ENCODE results near the gene ATXN7L1. TPM values are rescaled to one million over a fixed set of nuclear protein-coding genes. Genes with fewer than 3 reads are reported as not detected.

The ATXN7L1 gene
- total RNA-seq, 1 experiment from 2014 or later = 24.3 TPM

DNA sequence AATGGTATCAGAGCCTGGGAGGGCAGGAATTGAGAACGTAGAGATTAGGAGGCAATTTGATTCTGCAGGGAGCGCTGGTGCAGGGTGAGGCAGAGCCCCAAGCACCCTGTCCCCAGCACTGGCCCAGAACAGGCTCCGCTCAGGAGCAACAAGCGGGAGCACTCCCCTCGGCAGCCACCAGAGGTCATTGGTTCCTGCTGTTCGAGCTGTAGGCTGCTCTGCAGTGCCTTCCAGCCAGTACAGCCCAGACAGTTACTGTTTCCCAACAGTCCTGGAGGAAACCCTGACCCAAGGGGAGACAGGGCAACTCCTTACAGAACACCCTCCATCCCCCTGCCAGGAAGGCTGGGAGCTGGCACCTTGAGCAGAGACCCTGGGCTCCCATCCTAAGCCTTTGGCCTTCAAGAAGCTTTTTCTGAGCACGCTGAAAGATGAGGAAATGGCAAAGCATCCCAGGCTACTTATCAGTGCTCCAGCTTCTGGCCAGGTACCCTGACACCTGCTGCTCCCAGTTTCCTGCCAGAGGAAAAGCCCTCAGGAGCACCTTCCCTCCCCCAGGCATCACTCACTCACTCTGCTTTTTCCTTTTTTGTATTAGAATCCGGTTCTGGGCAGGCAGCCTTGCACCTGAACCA, 223.9 kb downstream of the ATXN7L1 start:
- Mint-ChIP-seq H3K36me3 (ENCODE audit: insufficient read depth in 1 of 3, low read depth in 3 of 3) (peaks cover 0 to 9% (median 3%) of the 10 kb centered on the region in 3 experiments; a peak in 4 of 7 replicates), H3K4me3 (peak overlapping the region in 1 of 2 experiments; percentile 70; a peak in 3 of 5 replicates), H3K4me1 (peaks cover 74 to 80% of the 10 kb centered on the region in 2 experiments), H3K27me3 (ENCODE audit: low read depth) (no peaks in the 10 kb centered on the region), H3K9me3 (no peaks in the 10 kb centered on the region), H3K27ac (peak overlapping the region in 2 of 3 experiments; percentile 51 to 97; a peak in 4 of 7 replicates)
- no CpG with 5 or more reads among the region's 8 CpGs for WGBS (ENCODE audit: extremely low coverage, insufficient read length, low lambda C conversion rate)
- Histone ChIP-seq H3K27ac (ENCODE audit: insufficient read length, low read depth, low read length) (no peak overlapping the region), H2BK12ac (ENCODE audit: insufficient read length, low read depth, low read length) (no peak overlapping the region), H3K23me2 (ENCODE audit: insufficient read length, low read depth, low read length, poor library complexity, severe bottlenecking) (no peaks in the 10 kb centered on the region), H4K5ac (ENCODE audit: insufficient read length, low read depth, low read length) (no peak overlapping the region), H3K9me3 (ENCODE audit: control insufficient read depth, low read depth, low read length) (no peaks in the 10 kb centered on the region), H3K18ac (ENCODE audit: insufficient read length, low read depth, low read length) (no peak overlapping the region), H3K4ac (ENCODE audit: low read depth, low read length) (no peak overlapping the region), H3K79me2 (ENCODE audit: insufficient read depth, low read length) (no peaks in the 10 kb centered on the region), H3K56ac (ENCODE audit: insufficient read length, low read depth, low read length) (no peak overlapping the region), H3K23ac (ENCODE audit: insufficient read length, low read depth, low read length) (no peak overlapping the region), H2BK5ac (ENCODE audit: insufficient read length, low read length) (no peak overlapping the region), H3K27me3 (ENCODE audit: insufficient read depth, low read length) (no peaks in the 10 kb centered on the region), H2BK120ac (ENCODE audit: low read depth, low read length, poor library complexity, severe bottlenecking) (no peak overlapping the region), H3K4me2 (ENCODE audit: insufficient read depth, insufficient read length, low read length) (peak overlapping the region; percentile 8), H3K14ac (ENCODE audit: insufficient read depth, low read length) (no peak overlapping the region), H2AK5ac (ENCODE audit: insufficient read length, low read length) (no peak overlapping the region), H2AFZ (ENCODE audit: low read length) (no peak overlapping the region), H3K4me1 (ENCODE audit: insufficient read depth, low read length) (peaks cover 18% of the 10 kb centered on the region), H3K79me1 (ENCODE audit: insufficient read depth, low read depth, low read length, poor library complexity, severe bottlenecking) (no peaks in the 10 kb centered on the region), H4K20me1 (ENCODE audit: control insufficient read depth, insufficient read depth, insufficient read length) (no peaks in the 10 kb centered on the region), H4K91ac (ENCODE audit: insufficient read length, low read depth, low read length) (no peak overlapping the region), H4K8ac (replicated peaks; ENCODE audit: insufficient read length, low read depth, low read length) (no peak overlapping the region), H2BK20ac (ENCODE audit: low read depth, low read length, poor library complexity, severe bottlenecking) (no peak overlapping the region), H2BK15ac (ENCODE audit: low read depth, low read length) (no peak overlapping the region), H3K9ac (ENCODE audit: extremely low read depth, insufficient read length, low read length) (no peak overlapping the region), H3T11ph (ENCODE audit: low read length) (no peak overlapping the region)
- peak; percentile 91 for DNase-seq
- TF ChIP-seq CTCF (conservative IDR thresholded peaks at IDR 0.05) = peak; percentile 91
